ENCODE measurements around the gene PAX8.
A peak's percentile ranks its signal among the peaks of the same experiment; 100 is the strongest.
"Not testable (repeated sequence)": the region's sequence is repeated elsewhere in the genome, so short reads cannot be mapped to it uniquely, and the experiment has no call there.

Gene PAX8

DNA sequence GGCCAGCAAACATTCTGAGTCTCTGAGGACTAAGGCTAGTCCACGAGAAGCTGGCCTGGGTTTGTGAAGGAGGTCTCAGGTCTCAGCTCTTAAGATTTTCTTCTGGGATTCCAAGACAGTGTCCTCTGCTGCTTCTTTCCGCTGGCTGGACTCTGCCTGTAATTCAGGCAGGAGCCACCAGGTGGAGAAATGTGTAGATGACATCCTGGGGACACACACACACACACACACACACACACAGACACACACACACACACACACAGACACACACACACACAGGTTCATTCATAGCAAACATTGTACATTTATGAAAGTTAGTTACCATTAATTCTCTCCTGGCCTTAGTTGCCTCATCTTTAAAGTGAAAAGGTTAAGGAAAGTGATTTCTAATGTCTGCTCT, 18.9 kb upstream of the PAX8 start:
- not testable (repeated sequence) for H3K27me3 ChIP-seq (ENCODE audit: insufficient read depth, low read length, poor library complexity); H3K27ac ChIP-seq (ENCODE audit: low read length); H2AFZ ChIP-seq (ENCODE audit: low read depth, low read length); H3K4me1 ChIP-seq (ENCODE audit: insufficient read depth, low read length); H3K9me3 ChIP-seq (ENCODE audit: insufficient read depth, low read length, severe bottlenecking); H3K36me3 ChIP-seq (ENCODE audit: insufficient read depth, low read length); H3K9ac ChIP-seq (ENCODE audit: low read depth, low read length); H3K79me2 ChIP-seq (ENCODE audit: insufficient read depth, low read length); H4K20me1 ChIP-seq (ENCODE audit: insufficient read depth, low read length); H3K4me2 ChIP-seq (ENCODE audit: insufficient read depth, low read length); H3K4me3 ChIP-seq (ENCODE audit: low read depth in 1 of 2, low read length in 2 of 2)
- ATAC-seq (ENCODE audit: insufficient read depth, low read depth): 0 out of 3 replicates have a peak, but pooled peaks have one; percentile 47
- DNase-seq: peak; percentile 30
- TF ChIP-seq, protein P1, sequence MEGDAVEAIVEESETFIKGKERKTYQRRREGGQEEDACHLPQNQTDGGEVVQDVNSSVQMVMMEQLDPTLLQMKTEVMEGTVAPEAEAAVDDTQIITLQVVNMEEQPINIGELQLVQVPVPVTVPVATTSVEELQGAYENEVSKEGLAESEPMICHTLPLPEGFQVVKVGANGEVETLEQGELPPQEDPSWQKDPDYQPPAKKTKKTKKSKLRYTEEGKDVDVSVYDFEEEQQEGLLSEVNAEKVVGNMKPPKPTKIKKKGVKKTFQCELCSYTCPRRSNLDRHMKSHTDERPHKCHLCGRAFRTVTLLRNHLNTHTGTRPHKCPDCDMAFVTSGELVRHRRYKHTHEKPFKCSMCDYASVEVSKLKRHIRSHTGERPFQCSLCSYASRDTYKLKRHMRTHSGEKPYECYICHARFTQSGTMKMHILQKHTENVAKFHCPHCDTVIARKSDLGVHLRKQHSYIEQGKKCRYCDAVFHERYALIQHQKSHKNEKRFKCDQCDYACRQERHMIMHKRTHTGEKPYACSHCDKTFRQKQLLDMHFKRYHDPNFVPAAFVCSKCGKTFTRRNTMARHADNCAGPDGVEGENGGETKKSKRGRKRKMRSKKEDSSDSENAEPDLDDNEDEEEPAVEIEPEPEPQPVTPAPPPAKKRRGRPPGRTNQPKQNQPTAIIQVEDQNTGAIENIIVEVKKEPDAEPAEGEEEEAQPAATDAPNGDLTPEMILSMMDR (IDR thresholded peaks at IDR 0.05; ENCODE audit: borderline replicate concordance, extremely low read depth, low read length, poor library complexity, severe bottlenecking): peak; percentile 54

DNA sequence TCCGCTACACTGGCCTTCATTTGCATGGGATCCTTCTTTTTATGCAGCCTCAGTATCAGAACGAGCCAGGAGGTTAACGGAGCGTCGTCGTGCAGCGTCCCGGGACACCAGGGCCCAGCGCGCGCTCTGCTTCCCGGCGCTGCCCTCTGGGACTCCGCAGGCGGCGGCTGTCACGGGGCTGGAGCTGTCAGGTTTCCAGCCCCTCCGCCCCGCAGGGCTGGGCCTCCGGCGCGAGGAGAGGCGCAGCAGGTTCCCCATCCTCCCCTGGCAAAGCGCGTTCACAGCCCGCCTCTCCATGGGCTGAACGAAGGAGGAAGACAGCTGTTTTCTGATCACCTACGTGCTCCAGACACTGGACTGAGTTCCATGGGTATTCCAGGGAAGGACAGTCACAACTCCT, 12.5 kb upstream of the PAX8 start:
- no peak overlapping the region for H3K4me2 ChIP-seq (ENCODE audit: insufficient read depth, low read length)
- peaks cover 7% of the 10 kb centered on the region for H3K27me3 ChIP-seq (ENCODE audit: insufficient read depth, low read length, poor library complexity)
- no peak overlapping the region for H2AFZ ChIP-seq (ENCODE audit: low read depth, low read length)

DNA sequence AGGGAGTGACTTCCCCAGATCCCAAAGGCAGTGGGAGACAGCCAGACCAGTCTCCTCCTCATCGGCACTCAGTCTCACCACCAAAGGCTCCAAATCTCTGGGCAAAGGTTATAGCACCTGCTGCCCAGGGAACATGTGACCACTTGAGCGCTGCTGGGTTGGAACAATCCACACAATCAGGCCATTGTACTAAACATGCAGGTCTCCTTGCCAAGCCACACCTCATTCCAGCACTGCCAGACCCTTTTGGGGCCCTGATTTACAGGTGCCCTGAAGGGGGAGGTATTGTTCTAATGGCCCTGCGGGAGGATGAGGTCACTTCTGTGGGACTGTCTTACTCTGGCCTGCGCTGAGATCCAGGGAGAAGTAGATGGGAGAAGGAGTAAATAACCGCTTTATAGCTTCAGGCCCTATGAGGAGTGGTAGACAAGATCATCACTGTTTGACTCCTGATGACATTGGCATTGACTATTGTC, 10.0 kb upstream of the PAX8 start:
- H3K4me2 ChIP-seq (ENCODE audit: insufficient read depth, low read length); H3K27me3 ChIP-seq (ENCODE audit: insufficient read depth, low read length, poor library complexity); H3K27ac ChIP-seq (ENCODE audit: low read length): not testable (repeated sequence)

More for the DNA sequence above, 12.5 kb upstream of the PAX8 start:
- ATAC-seq (ENCODE audit: insufficient read depth, low read depth): no peak
- Histone ChIP-seq H3K4me3 (ENCODE audit: low read depth in 1 of 2, low read length in 2 of 2) (no peak overlapping the region), H3K9me3 (ENCODE audit: insufficient read depth, low read length, severe bottlenecking) (no peaks in the 10 kb centered on the region), H3K36me3 (ENCODE audit: insufficient read depth, low read length) (no peaks in the 10 kb centered on the region), H3K79me2 (ENCODE audit: insufficient read depth, low read length) (no peaks in the 10 kb centered on the region), H4K20me1 (ENCODE audit: insufficient read depth, low read length) (no peaks in the 10 kb centered on the region), H3K9ac (ENCODE audit: low read depth, low read length) (no peak overlapping the region), H3K27ac (ENCODE audit: low read length) (no peak overlapping the region), H3K4me1 (ENCODE audit: insufficient read depth, low read length) (no peaks in the 10 kb centered on the region)
- no peak for DNase-seq
- TF ChIP-seq, protein P1 (IDR thresholded peaks at IDR 0.05; ENCODE audit: borderline replicate concordance, extremely low read depth, low read length, poor library complexity, severe bottlenecking): no peak
- TF ChIP-seq EZH2 (IDR thresholded peaks at IDR 0.05; ENCODE audit: borderline replicate concordance, low read depth, low read length, severe bottlenecking): no peak

DNA sequence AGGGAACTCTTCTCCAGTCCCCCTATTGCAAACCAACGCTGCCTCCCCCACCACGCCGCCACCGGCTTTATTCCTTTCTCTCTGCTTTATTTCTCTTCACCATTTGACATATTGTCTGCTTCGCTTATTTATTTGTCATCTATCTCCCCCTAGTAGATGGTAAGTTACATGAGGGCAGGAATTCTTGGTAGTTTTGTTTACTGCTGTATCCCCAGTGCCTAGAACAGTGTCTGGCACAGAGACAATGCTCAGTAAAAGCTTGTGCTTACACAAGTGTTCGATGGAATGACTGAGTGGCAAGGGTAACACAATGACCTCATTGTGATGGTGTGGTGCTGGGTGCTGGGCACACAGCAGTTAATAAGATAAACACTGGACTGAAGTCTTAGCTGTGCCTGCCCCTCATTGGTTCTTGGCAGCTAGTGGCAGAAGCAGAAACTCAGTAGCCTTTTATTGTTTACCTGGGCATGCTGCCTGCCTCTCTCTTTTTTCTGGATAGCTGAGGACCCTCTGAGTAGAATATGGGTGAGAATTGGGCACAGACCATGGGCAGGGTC, 9.5 kb upstream of the PAX8 start:
- not testable (repeated sequence) for DNase-seq; ATAC-seq (ENCODE audit: insufficient read depth, low read depth); H3K79me2 ChIP-seq (ENCODE audit: insufficient read depth, low read length); H2AFZ ChIP-seq (ENCODE audit: low read depth, low read length); H3K4me2 ChIP-seq (ENCODE audit: insufficient read depth, low read length); H3K4me3 ChIP-seq (ENCODE audit: low read depth in 1 of 2, low read length in 2 of 2); H3K9me3 ChIP-seq (ENCODE audit: insufficient read depth, low read length, severe bottlenecking); H4K20me1 ChIP-seq (ENCODE audit: insufficient read depth, low read length); H3K9ac ChIP-seq (ENCODE audit: low read depth, low read length); H3K4me1 ChIP-seq (ENCODE audit: insufficient read depth, low read length); H3K27me3 ChIP-seq (ENCODE audit: insufficient read depth, low read length, poor library complexity); H3K36me3 ChIP-seq (ENCODE audit: insufficient read depth, low read length); H3K27ac ChIP-seq (ENCODE audit: low read length)

More for the DNA sequence above, 10.0 kb upstream of the PAX8 start:
- not testable (repeated sequence) for H3K9ac ChIP-seq (ENCODE audit: low read depth, low read length); H2AFZ ChIP-seq (ENCODE audit: low read depth, low read length); H3K36me3 ChIP-seq (ENCODE audit: insufficient read depth, low read length); H3K79me2 ChIP-seq (ENCODE audit: insufficient read depth, low read length); DNase-seq; H3K9me3 ChIP-seq (ENCODE audit: insufficient read depth, low read length, severe bottlenecking); H4K20me1 ChIP-seq (ENCODE audit: insufficient read depth, low read length); ATAC-seq (ENCODE audit: insufficient read depth, low read depth); H3K4me1 ChIP-seq (ENCODE audit: insufficient read depth, low read length); H3K4me3 ChIP-seq (ENCODE audit: low read depth in 1 of 2, low read length in 2 of 2)

Measured in DND-41 (cell line).